Activated CD4-positive, alpha-beta T cell treated with anti-CD3 and anti-CD28 coated beads for 24 hours (primary cell): ENCODE measurements around the gene NCKAP5.

ENCODE experiments used
- DNase-seq, 2 donors: peaks; one replicate each; pipeline ENCODE4 v3.0.0-alpha.2; 2020; ENCODE audit warnings: low read depth in 2 of 2

Gene NCKAP5

DNA sequence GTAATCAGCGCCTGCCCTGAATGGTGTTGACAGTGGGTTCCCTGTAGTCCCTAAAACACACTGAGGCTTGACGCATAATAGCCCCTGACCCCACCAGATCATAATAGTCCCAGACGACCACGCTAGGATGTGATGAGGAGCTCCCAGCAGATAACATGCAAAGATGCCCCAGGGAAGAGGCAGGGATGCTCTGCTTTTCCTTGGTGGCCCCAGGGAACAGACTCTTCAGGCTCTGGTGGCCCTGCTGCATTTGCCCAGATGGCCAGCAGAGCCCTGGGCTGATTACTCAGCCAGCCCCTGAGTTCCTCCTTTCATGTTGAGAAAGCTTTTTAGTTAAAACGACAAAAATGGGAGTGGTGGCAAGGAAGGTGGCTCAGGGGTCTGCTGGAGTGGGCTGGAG lies 5.9 kb upstream of the NCKAP5 start:
- no peak for DNase-seq

DNA sequence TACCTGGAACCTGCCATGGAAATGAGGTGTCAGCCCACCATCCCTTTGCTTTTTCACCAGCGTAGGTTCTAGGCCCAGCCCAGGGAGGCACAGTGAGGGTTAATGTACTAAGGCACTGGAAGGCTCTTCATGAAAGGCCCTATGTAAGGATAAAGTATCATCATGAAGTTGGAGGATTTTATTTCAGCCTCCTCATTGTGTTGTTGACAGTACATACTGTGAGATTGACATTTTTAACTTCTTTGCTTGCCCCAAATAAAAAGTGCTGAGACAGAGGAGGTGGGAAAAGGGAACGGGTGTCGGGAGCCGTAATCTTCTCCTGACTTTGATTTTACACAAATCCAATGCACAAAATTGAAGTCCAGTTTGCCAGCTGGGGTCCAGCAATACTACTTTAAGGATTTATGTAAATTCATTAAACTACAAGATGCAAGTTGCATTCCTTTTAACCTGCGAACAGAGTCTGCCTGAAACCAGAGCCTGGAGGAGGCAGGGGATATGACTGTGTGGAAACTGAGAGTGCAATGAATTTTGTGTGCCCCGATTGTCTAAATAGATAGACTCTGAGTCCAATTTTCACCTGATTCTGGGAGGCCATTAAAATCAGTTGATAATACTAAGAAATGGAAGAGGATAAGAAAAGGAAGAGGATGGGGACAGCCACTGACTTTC lies 5.4 kb upstream of the NCKAP5 start:
- DNase-seq = no peak

DNA sequence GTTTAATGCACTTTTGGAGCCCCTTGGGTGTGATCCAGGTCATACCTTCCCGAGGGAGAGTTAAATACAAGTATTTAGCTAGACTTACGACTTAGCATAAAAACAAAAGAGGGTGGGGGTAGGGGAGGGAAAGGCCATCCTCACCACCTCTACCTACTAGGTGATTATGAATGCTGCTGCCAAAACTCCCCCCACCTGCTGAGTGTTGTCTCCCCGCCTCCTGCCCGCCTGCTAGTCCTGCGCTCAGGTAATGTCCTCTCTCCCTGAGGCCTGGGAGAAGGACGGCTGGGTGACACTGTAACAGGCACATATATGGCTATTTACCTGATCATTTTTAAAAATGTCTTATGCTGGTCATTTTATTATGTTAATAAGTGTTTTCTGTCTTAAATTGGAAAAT lies 3.0 kb upstream of the NCKAP5 start:
- no peak for DNase-seq

DNA sequence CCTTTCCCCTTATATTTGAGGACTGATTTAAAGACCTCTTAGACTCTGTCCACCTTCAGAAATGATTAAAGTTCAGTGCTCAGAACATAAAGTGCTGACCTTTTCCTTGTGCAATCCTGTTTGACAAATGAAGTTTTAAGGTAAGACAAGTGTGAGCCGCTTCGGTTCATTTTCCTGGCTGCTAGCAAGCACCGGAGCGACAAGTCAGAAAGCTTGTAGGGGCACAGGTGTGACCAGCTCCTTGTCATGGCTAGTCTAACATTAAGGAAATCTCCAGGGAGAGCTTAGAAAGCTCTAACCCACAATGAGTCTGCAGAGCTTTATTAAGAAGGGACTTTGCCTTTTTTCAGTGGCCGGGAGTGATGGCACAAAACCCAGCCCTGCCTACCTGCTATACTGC lies 2.3 kb upstream of the NCKAP5 start:
- no peak for DNase-seq

DNA sequence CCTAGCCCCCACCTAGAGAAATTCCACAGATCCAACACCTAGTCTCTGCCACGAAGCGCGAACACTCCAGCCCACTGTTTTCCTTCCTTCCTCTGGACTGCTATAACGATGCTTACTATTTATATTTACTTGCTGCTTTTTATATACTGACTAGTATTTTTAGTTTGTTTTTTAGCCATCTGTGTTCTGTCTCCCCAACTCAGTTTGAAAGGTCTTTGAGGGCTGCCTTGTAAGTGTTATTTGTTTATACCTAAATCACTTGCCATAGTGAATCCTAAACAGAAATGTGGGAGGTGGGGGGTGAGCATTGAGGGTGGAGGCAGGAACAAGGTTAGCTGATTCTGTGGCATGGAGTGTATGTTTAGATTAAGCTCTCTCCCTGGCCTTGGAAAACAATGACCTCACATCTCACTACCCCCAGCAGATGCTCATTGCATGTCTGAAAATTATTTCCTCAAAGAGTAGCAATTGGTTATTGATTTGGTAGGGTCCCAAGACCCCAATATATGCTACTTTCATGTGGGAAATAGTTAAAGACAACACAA lies 1.1 kb upstream of the NCKAP5 start:
- no peak for DNase-seq

DNA sequence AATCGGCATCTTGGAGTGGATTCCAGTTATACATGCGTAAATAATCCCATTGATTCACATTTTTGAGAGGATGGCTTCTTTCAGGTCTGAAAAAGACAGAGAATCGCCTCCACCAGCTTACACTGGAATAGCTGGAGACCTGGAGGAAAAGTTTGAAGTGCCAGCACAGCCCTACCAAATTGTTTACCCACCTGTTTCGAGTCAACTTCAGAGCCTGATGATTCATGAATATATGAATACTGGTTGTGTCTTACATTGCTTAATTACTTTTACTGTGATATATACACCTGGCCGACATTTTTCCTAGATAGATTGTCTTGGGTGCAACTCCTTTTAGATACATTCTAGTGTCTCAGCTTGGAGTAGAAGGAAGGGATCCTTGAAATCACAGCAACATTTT lies 335 bp upstream of the NCKAP5 start:
- DNase-seq = no peak

DNA sequence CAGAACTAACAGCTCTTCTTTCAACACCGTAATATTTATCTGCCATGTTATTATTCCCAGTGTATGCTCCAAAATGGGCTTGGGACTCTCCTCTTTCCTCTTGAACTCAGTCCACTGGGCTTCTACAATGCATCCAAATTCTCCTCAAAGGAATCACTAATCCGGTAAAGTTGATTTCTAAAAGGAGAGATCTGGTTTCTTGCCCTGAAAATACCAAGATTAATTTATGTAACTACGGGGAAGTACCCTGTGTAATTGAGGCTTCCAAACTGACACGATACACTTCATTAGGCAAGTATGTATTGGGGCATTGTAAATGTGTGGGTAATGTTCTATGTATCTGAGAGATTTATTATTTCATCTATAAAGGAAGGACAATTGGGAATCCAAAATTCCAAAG lies 5.7 kb downstream of the NCKAP5 start:
- no peak for DNase-seq

DNA sequence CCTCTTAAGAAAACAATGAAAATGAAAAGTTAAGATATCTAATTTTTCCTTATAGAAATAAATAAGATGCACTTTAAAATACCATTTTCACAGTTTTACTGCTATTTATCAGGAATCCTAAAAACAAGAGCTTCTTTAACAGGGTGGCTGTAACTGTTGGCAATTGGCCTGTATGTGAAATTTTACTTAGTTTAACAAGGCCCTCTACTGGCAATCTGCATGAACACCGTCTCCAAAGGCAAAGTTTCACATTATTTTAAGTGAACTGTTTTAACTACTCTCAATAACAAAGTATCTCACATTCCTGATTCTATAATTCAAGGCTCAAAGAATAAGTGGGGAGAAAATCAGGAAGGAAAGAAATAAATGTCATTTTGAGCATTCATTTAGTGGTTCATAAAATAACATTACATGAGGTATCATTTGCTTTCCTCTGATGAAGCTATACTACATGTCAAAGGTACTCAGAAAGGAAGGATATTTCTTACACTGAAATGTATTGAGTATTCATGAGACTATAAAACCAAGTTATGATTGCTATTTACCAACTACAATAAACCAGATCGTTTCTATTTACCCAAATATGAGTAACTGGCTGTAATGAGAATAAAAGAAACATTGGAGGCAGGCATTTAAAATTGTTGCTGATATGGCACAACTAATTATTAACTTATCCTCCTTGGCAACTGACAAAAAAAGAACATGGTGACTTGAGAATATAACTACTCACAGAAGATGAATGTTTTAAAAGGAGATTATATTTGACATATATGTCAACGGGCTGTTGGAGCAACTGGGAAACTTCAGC lies 7.0 kb downstream of the NCKAP5 start:
- DNase-seq = no peak

DNA sequence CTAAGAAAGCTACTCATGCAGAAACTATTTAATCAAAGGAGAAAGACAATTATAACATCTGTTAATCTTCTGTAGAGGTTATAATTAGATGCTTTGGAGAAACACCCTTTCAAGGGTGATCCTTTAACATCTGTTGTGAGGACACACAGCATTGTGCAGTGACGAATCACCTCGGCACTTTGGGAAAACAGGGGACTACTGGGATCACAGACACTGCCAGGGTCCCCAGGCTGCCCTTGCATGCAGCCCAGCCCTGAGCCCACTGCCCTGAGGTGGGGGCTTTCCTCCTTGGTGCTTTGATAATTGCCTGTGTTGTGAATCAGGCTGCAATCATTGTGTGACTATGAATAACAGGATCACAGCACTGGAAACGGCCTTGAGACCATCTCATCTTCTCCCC lies 10.6 kb downstream of the NCKAP5 start:
- DNase-seq = no peak

DNA sequence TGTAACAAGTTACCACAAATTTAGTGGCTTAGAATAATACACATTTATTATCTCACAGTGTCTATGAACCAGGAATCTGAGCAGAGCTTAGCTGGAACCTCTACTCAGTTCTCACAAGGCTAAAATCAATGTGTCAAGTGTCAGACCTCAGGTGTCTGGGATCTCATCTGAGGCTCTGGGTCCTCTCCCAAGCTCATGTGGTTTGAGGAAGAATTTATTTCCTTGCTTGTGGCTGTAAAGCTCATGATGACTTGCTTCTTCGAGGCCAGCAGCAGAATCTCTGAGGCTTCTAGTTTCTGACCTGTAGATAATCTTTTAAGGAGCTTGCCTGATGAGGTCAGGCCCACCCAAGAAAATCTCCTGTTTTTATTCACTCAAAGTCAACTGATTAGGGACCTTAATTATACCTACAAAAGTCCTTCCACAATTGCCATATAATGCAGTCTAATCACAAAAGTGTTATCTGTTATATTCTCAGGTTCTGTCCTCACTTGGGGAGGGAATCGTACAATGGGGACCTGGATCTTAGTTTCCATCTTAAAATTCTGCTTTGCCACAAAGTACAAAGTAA lies 14.3 kb downstream of the NCKAP5 start:
- DNase-seq = no peak

DNA sequence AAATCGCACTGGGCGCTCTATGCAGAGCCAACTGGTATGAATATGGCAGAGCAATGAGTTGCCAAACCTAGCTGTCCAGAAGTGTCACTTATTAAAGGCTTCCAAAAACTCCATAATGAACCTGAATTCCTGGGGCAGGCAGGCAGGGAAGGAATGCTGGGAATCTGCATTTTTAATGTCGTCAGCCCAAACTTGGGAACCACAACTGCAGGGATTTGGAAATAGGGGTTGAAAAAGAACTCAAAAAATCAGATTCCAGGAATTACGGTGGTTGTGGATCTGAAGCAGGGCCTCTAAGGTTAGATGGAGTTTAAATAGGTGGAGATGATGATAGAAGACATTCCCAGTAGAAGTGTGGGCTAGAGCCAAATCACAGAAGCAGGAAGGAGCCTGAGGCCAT lies 15.0 kb downstream of the NCKAP5 start:
- no peak for DNase-seq

DNA sequence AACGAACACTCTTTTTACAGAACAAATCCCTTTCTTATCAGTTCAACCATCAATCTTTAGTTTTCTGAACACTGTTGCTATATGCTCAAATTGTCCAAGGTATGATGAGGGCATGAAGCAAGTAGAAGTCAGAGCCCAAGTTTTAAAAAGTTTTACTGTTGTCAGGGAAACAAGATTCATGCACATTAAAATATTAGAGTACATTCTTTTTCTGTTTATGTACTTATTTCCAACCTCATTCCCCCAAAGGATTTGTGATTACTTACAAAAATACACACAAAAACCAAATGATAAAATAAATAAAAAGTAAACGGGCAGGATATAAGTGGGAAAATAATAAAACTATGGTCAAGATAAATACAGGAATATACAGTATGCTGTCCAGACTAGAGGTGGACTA lies 15.4 kb downstream of the NCKAP5 start:
- DNase-seq = no peak

DNA sequence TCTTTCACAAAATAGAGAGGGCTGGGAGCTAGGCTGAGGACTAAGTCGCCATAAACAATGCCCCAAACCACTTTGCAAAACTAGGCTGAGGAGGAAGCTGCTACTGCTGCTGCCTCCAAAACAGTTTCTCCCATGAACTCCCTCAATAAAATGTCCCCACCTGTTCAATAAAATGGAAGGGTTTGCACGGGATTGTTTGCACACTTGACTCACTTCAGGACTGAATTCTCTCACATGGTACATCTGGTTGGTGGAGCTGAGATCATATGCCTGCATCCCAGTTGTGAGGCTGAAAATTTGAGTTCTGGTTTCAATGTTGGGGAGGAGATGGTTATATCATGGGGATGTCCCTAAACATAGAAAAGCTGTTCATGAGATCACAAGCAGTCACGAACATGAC lies 26.5 kb downstream of the NCKAP5 start:
- DNase-seq = no peak

DNA sequence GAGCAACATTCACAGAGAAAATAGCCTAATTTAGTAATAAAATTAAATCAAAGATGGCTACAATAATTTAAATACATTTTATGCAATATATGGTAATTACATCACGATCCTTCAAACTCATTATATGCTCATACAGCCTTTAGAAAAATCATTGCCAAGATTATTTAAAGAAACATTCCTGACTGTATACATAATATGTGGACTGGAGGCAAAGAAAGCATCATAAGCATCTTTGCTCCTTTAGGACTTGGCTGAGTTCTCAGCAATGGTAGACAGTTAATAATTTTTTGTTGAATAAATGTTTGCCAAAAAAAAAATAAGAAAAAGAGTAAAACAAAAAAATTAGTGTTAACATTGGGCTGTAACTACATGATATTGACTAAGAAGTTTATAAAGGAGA lies 26.9 kb downstream of the NCKAP5 start:
- DNase-seq = no peak

DNA sequence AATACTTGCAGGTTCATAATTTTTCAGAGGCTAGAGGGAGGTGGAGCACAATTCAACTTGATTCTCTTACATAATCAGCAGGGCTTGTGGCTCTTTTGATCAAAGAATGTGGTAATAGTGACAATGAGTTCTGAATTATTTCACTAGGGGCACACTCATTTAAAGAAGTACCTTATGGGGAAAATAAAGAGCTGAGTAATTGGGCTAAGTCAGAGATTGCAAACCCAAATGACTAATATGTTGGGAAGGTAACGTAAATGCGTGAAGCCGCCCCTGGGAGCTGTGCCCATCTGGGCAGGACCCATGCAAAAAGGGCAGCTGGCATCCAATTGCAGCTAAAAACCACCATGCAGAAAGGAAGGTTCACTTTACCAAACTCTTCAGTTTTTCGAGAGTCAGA lies 35.3 kb downstream of the NCKAP5 start:
- no peak for DNase-seq

DNA sequence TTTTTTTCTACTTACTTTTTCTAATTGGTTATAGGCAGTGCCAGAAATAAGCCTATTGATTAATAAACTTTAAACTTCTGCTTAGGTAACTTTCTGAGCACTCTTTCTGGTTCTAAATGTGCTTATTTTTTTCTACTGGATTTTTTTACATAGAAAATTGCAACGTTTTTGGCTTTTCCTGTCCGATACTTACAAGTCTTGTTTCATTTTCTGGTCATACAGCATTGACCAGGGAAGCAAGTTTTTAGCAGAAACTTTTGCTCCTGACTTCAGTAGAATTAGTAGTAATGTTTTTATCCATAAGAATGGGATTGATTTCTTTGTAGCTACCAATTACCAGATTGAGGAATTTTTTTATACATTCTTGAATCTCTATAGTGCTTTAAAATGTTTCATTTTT lies 36.9 kb downstream of the NCKAP5 start:
- DNase-seq = no peak

DNA sequence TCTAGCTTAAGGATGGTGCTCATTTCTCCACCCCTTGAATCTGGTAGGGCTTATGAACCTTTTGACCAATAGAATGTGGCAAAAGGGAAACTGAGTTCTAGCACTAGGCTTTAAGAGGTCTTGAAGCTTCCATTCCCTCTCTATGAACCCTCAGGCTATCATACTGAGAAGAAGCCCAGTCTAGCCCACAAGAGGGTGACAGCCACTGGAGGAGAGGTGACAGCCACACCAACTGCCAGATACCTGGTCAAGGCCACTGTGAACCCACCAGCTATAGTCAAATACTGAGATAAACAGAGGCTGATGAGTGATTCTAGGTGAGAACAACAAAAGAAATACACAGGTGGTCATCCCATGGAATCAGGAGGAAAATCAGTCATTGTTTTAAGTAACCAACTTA lies 37.6 kb downstream of the NCKAP5 start:
- no peak for DNase-seq

DNA sequence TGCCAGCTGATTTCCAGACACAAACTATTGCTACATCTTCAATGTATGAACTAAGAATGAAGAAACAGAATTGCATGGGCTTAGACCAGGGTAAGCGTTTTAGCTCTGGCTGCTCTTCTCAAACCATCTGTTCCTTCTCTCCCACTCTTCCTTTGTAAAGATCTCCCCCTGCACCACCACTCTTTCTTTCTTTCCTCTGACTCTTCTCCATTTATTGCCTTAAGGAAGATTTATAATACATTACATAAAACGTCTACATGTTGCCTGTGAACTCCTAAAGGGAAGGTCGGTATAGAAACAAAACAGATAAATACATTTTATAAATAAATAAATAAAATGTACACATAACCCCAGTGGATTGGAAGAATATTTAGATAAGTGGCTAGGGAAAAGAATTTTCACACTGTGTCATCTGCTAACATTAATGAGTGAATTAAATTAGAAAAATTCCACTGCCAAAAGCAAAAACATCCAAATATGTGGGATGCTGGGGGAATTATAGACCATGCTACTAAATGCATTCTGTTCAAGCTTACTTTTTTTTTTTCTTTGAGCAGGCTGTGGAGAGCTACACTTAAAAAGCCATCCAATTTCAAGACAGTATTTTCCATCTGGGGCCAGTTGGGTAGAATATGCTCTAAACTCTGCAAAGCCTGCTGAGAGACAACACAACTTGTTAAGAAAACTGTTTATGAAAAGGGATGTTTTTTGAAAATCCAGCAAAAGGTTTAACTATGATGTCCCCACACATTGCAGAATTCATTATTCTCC lies 41.5 kb downstream of the NCKAP5 start:
- no peak for DNase-seq

DNA sequence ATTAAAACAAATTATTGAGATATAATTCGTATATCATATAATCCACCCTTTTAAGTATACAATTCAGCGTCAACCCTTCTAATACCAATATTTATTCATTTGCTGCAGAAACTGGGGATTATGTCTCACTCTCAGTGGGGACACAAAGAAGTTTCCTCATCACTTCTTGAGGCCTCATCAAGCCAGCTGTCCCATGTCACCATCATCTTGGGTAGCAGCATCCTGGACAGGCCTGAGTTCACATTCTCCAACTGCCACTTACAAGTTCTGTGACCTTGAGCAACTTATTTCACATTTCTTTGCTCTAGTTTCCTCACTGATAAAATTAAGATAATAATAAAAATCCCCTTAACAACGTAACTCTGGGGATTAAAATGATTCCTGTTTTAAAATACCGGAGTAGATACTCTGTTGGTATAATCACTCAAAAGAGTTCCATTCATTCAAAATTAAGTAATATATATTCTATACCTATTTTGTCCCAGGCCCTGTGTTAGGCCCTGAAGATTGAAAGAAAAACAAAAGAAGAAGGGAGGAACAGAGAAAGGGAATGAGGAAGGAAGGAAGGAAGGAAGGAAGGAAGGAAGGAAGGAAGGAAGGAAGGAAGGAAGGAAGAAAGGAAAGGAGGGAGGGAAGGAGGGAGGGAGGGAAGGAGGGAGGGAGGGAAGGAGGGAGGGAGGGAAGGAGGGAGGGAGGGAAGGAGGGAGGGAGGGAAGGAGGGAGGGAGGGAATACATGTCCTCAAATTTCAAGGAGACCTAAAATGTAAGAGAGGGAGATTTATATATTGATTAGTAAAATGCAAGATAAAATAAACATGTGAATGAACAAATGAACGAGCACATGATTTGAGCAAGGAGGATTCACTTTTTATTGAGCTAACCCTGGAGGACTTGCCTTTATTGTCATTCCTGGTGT lies 42.4 kb downstream of the NCKAP5 start:
- no peak for DNase-seq

DNA sequence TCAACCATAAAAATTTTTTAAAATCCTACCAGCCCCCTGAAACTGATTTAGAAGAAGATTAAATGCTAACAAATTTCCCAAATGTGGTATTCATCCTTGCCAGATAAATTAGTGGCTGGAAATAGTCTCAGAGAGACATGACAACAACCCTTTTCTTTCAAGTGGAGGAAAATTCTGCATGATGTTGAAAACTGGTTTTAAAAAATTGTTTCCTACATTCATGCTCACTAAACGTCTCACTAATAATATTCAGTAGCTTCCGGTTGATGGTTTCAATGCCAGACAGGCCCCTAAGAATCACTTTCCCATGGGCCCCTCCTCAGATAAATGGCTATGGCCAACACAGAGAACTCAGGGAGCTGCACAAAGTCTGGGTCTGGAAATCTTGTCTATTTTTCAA lies 43.2 kb downstream of the NCKAP5 start:
- DNase-seq = no peak

DNA sequence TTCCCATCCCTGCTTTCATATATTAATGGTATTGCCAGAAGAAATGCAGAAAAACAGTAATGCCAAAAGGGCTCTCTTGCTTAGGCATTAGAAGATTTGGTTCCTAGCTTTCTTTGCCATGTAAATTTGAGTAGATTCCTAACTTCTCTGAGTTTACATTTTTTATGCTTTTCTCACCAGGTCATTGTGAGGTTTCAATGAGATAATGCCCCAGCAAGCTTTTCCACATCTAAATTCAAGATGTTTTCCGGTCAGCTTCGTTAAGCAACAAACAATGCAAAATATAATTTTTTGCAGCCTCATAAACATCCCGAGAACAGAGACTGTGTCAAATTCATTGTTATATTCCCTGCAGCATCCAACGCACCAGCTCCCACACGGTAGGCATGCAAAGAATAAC lies 44.9 kb downstream of the NCKAP5 start:
- no peak for DNase-seq
